Urothelium cell line (cell line): ENCODE results near the gene SYTL3.
"Not testable (repeated sequence)": the region's sequence is repeated elsewhere in the genome, so short reads cannot be mapped to it uniquely, and the experiment has no call there.

ENCODE experiments used
- DNase-seq: peaks from one replicate; pipeline ENCODE4 v3.0.0; 2011; ENCODE audit warnings: low spot score, mixed read lengths
- FAIRE-seq: peaks from 2 replicates; lab custom pipeline; 2011; peaks lifted over from hg19 to GRCh38; lab: Jason Lieb, UNC

The SYTL3 gene

DNA sequence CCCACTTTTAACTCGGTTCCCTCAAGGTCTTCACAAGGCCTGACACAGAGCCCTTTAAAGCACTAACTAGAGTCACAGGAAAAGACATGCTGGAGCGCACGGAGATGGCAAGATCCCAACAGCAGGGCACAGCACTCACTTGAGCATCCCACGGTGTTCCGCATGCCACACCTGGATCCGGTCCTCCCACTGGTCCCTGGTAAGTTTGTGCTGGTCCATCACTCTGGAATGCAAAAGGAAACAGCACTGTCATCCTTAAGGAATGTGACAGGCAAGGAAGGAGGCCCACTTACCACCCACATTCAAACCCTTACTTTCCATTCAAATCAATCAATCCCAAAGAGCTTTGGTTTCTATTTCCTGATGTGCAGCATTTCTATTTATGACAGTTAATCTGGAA is 134.7 kb downstream of the SYTL3 start:
- FAIRE-seq (no peak), DNase-seq (peak; percentile 87)

DNA sequence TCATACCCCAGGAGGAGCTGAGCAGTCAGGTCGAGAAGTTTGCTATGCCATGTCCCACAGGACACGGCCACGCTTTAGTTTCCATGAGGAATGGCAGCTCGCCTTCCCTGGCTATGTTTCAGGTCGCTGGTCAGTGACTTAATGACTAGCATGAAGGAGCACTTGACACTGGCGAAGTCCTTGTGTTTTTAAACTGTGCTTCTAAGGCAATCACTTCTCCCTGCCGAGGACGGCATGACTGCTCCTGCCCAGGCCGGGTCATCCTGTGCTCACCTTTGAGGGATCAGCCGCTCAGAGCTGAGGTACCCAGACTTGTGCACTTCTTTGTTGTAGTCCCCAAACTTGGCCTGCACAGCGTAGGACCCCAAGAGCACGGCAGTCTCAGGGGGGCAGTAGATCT is 135.2 kb downstream of the SYTL3 start:
- no peak for DNase-seq
- FAIRE-seq: no peak

- FAIRE-seq: no peak
- no peak for DNase-seq
Observed at GRCh38 chr6:158786645-158787304, 136.9 kb downstream of the SYTL3 start.

- no peak for DNase-seq
- FAIRE-seq: no peak
Observed at GRCh38 chr6:158787395-158787794, 137.5 kb downstream of the SYTL3 start.

DNA sequence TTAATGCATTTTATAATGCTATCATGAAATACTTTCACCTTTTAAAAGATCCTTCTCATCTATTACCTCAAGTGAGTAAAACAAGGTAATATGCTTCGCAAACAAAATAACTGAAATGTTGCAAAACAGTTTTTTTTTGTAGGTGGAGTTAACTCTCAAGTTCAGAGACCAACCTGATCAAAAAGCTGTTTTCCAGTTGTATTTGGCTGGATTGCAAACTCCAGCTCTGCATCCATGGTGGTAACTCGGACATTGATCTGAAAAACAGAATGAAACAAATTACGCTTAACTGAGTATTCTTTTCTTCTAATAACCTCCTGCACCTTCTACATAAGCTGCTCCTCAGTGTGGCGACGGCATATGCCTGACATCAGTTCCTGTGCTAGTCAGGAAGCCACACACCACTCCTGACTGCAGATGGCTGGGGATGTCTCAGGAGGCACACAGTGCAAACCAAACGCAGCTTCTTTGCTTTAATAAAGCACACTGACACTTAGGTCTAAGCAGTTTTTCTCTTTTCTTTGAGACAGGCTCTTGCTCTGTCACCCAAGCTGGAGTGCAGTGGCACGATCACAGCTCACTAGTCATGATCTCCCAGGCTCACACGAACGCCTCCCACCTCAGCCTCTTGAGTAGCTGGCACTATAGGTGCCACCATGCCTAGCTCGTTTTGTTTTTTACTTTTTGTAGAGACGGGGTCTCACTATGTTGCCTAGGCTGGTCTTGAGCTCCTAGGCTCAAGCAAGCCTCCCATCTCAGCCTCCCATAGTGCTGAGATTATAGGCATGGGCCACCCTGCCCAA is 139.5 kb downstream of the SYTL3 start:
- no peak for FAIRE-seq
- no peak for DNase-seq

DNA sequence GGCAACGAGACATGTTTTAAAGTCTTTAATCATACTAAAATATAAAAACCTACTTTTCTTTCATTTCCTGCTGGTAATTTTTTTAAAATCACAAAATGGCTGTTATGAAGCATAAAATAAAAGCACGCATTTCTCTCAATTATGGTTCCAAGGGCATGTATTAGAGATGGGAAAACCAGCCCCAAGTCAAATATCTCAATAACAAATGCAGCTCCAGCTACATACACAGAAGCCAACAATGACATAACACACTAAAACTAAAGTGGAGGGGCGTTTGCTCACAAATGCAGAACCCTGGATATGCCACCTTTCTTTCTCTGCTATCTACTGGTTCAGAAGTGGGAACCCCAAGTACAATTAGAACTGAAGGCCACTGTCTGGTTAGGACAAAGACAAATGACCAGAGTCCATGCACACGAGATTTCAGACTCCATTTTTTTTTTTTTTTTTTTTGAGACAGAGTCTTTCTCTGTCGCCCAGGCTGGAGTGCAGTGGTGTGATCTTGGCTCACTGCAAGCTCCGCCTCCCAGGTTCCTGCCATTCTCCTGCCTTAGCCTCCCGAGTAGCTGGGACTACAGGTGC is 141.5 kb downstream of the SYTL3 start:
- no peak for DNase-seq
- FAIRE-seq: no peak

GRCh38 chr6:158792505-158792904 is 142.7 kb downstream of the SYTL3 start:
- not testable (repeated sequence) for DNase-seq, FAIRE-seq

GRCh38 chr6:158793432-158793831 is 143.6 kb downstream of the SYTL3 start:
- FAIRE-seq (no peak), DNase-seq (peak; percentile 31)

DNA sequence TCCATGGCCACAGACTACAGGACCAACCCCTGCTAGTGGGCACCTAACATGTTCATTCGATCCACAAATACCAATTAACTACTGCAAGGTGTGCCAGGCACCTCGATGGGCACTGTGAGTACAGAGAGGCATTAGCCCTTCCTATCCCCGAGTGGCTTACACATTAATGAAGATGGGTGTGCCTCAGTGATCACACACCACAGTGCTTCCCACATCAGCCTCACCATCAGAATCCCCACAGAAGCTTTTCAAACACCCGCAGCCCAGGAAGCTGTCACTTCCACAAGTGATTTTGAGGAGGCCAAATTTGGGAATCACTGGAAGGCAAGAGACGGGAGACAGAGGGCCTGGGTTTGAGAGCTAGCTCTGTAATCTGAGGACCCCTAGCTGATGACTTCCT is 145.7 kb downstream of the SYTL3 start:
- DNase-seq (no peak), FAIRE-seq (no peak)

- DNase-seq: no peak
- FAIRE-seq: no peak
Observed at GRCh38 chr6:158796353-158796752, 146.5 kb downstream of the SYTL3 start.

DNA sequence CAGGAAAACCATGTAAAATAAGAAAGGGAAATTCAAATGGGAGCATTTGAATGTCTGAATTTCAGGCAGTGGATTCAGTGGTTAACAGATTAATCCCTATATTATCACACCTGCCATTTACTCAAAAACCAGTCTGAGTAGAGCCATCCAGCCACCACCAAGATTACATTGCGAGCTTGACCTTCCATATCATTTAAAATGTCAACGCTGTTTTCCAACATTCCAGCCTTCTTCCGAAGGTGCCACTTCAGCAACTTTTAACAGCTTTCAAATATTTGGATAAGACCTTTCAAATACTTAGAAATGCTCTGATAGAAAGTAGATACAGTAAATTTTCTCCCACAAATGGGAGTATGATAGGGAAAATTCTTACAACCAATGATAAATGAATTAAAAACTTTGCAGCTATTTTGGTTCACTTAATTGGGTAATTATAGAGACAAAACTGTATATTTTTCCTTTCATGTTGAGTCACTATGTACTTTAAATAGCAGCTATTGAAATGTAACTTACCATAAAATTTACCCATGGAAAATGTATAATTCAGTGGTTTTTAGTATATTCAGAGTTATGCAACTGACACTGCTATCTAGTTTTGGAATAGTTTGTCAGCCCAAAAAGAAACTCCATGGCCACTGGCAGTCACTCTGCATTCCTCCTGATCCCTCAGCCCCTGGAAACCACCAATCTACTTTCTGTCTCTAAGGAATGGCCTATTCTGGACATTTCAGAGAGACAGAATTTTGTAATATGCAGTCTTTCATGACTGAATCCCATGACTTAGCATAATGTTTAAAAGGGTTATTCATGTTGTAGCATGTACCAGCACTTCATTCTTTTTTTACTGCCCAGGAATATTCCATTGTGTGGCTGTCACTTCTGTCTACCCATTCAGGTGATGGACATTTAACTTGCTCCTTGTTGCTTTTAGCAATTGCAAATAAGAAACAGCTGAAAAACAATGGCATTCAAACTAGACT is 147.8 kb downstream of the SYTL3 start:
- no peak for DNase-seq
- FAIRE-seq: no peak

GRCh38 chr6:158798311-158798710 is 148.5 kb downstream of the SYTL3 start:
- DNase-seq (no peak), FAIRE-seq (no peak)

- FAIRE-seq: no peak
- no peak for DNase-seq
Observed at GRCh38 chr6:158799051-158799792, 149.4 kb downstream of the SYTL3 start.

- FAIRE-seq: no peak
- no peak for DNase-seq
Observed at GRCh38 chr6:158801655-158802294, 151.9 kb downstream of the SYTL3 start.

GRCh38 chr6:158803733-158804143 is 153.9 kb downstream of the SYTL3 start:
- no peak for DNase-seq
- FAIRE-seq: no peak

- no peak for DNase-seq
Observed at GRCh38 chr6:158804207-158804606, 154.4 kb downstream of the SYTL3 start.

GRCh38 chr6:158805698-158806377 is 156.0 kb downstream of the SYTL3 start:
- DNase-seq (no peak), FAIRE-seq (no peak)

More at GRCh38 chr6:158804207-158804606, 154.4 kb downstream of the SYTL3 start:
- no peak for FAIRE-seq

- FAIRE-seq (no peak), DNase-seq (no peak)
Observed at GRCh38 chr6:158807515-158808441, 157.9 kb downstream of the SYTL3 start.
